ENCODE results near the gene CRTAC1. TPM values are rescaled to one million over a fixed set of nuclear protein-coding genes. Genes with fewer than 3 reads are reported as not detected.
A peak's percentile ranks its signal among the peaks of the same experiment; 100 is the strongest.

CRTAC1 gene
- total and polyA plus RNA-seq, 9 of the 15 experiments (the other 6 are each of a cell fraction or from before 2014, with no cell fraction given) = not detected

GRCh38 chr10:97888641-97889262 lies 141.7 kb downstream of the CRTAC1 start (continued):
- TF ChIP-seq SNRNP70 (optimal IDR thresholded peaks at IDR 0.05; ENCODE audit: low read depth, low read length) (no peak), ATF3 (IDR thresholded peaks at IDR 0.05) (peak; percentile 37), ATF3 (CRISPR knock-in tag; conservative IDR thresholded peaks at IDR 0.05) (no peak)

DNA sequence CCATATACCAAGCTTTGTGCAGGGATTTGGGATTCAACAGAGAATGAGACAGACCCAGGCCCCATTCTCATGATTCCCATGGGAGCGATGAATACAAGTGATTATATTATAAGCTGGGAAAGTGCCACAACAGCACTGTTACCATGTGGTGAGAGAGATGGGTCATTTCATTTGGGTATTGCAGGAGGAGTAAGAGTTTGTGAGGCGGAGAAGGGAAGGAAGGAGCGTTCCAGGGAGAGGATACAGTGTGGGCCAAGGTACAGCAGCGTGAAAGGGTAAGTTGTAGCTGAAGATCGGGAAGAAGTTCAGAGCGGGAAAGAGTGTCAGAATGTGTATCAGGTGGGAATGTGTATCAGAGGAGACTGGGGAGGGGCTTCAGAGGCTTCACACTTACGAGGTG lies 142.3 kb downstream of the CRTAC1 start:
- H3K79me2 ChIP-seq (ENCODE audit: control insufficient read depth, insufficient read depth, low read length) = no peaks in the 10 kb centered on the region
- peaks cover 14 to 17% of the 10 kb centered on the region in 2 experiments for H3K4me1 ChIP-seq (replicated peaks in 1 of 2; ENCODE audit: control insufficient read depth in 2 of 2, insufficient read depth in 2 of 2, low read length in 2 of 2)
- ChIA-PET POLR2A (interaction anchor here (0.5 to 0.9 kb wide), 3 partner anchors 16 to 102 kb away, joined by 3 read pairs; no protein-coding TSS in a partner anchor), CTCF (ENCODE audit: low intra/inter-chr PET ratio) (interaction anchor here (0.5 kb wide), 1 partner anchor 322 kb away, joined by 3 read pairs; no protein-coding TSS in a partner anchor)
- BruUV-seq (replicated peaks) = no TSS peak
- in situ Hi-C loops (cut with MboI) = no loop called here
- FAIRE-seq (no peak), DNase-seq (ENCODE audit: extremely low read depth in 1 of 4, low spot score in 3 of 4) (no peak), ATAC-seq (no peak)
- no peak overlapping the region for H3K9ac ChIP-seq (ENCODE audit: insufficient read depth in 1 of 2, low read depth in 2 of 2, low read length in 2 of 2)
- no peak for TF ChIP-seq FOXP1 (CRISPR knock-in tag; IDR thresholded peaks at IDR 0.05)
- 0 out of 4 replicates have a peak, but pooled peaks of 1 of the 2 experiments have one; percentile 47 for TF ChIP-seq MLLT1 (IDR thresholded peaks at IDR 0.05)
- intact Hi-C loops (cut with micrococcal nuclease) = no loop called here
- no peaks in the 10 kb centered on the region; a peak in 1 of 5 replicates for H3K27me3 ChIP-seq (ENCODE audit: control insufficient read depth in 2 of 2, insufficient read depth in 2 of 2, low read length in 2 of 2)
- 76% methylated on average over 5 of the region's 7 CpGs for WGBS (ENCODE audit: insufficient coverage, low coverage, missing lambda C conversion rate)
- no peak overlapping the region for H3K4me3 ChIP-seq
- H3K9me3 ChIP-seq (replicated peaks; ENCODE audit: control insufficient read depth, insufficient read depth, low read depth, low read length) = no peaks in the 10 kb centered on the region
- no peaks in the 10 kb centered on the region for H4K20me1 ChIP-seq (replicated peaks; ENCODE audit: control insufficient read depth, insufficient read depth, low read length)
- H3K36me3 ChIP-seq (ENCODE audit: control insufficient read depth, insufficient read depth, low read length) = no peaks in the 10 kb centered on the region
- no peak overlapping the region for H3K4me2 ChIP-seq (ENCODE audit: insufficient read depth, low read length)
- H3K9me1 ChIP-seq (ENCODE audit: control insufficient read depth, insufficient read depth, low read length) = no peaks in the 10 kb centered on the region
- no peak overlapping the region for H2AFZ ChIP-seq (ENCODE audit: low read depth, low read length)
- no peak overlapping the region for H3K27ac ChIP-seq (ENCODE audit: extremely low read depth, low read depth, low read length)
